Measurements from ENCODE around the gene SLITRK3. TPM values are rescaled to one million over a fixed set of nuclear protein-coding genes. Genes with fewer than 3 reads are reported as not detected.

Gene SLITRK3
- total RNA-seq, 1 donor from 2014 or later, result not detected

DNA sequence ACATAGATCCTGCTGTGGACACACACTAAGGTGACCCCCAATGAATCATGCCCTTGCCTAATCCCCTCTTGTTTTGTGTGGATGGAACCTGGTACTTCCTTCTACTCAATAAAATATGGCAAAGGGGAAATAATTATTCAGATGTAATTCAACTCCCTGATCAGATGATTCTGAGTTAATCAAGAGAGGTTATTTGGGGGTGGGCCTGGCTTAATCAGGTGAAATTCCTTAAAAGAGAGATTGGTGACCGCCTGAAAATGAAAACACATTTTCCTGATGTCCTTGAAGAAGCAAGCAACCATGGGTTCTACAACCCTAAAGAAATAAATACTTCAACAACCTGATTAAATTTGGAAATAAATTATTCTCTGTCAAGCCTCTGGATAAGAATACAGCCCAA is 8.3 kb upstream of the SLITRK3 start:
- Mint-ChIP-seq H3K27me3 (ENCODE audit: low read depth) (peaks cover 27% of the 10 kb centered on the region), H3K4me1 (ENCODE audit: low read depth) (peaks cover 5% of the 10 kb centered on the region), H3K9me3 (ENCODE audit: low read depth) (no peaks in the 10 kb centered on the region), H3K36me3 (ENCODE audit: low read depth) (no peaks in the 10 kb centered on the region), H3K4me3 (ENCODE audit: unreplicated experiment) (no peak overlapping the region), H3K27ac (ENCODE audit: unreplicated experiment) (no peak overlapping the region)
- no peak for TF ChIP-seq CTCF (IDR thresholded peaks at IDR 0.05)
- DNase-seq (ENCODE audit: low spot score), result no peak

DNA sequence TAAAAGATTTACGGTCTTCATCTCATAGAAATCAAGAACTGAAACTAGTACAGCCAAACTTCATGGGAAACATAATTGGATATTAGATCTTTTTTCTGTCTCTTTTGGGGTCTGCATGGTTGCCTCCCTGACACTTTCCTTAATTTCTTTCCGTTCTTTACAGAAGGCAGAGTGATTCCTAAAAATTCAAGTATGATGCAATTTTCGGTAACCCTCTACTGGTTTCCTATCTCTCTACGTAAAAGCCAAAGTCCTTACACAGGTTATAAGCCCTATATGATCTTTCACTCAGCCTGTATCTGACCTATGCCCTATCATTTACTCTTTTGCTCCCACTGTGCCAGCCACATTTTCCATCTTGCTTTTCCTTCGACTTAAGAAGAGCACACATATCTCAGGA is 6.8 kb upstream of the SLITRK3 start:
- no peak for TF ChIP-seq CTCF (IDR thresholded peaks at IDR 0.05)
- H3K4me1 Mint-ChIP-seq (ENCODE audit: low read depth), result peaks cover 5% of the 10 kb centered on the region

DNA sequence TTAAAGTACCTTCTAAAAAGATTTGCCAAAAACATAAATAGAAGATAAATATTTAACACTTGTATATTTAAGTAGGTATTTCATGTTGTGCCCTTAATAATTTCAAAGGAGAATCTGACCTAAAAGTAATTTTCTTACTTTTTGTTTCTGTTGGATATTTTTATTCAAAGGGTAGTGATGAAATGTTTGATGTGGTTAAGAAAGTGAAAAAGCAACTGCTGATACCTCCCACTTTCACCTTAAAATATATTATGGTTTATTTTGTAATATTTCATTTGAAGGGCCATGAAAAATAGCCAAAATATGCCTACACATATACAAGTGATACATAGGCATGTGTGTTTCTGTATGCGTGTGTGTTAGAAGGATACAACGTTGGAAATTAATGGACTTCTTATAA is 5.8 kb upstream of the SLITRK3 start:
- DNase-seq (ENCODE audit: low spot score), result no peak
- H3K36me3 Mint-ChIP-seq (ENCODE audit: low read depth), result no peaks in the 10 kb centered on the region
- H3K4me1 Mint-ChIP-seq (ENCODE audit: low read depth), result peaks cover 7% of the 10 kb centered on the region
- H3K27ac Mint-ChIP-seq (ENCODE audit: unreplicated experiment), result no peak overlapping the region
- no peaks in the 10 kb centered on the region for H3K9me3 Mint-ChIP-seq (ENCODE audit: low read depth)
- H3K27me3 Mint-ChIP-seq (ENCODE audit: low read depth), result peaks cover 36% of the 10 kb centered on the region
- H3K4me3 Mint-ChIP-seq (ENCODE audit: unreplicated experiment), result no peak overlapping the region
- TF ChIP-seq CTCF (IDR thresholded peaks at IDR 0.05), result no peak

More for the DNA sequence above, 6.8 kb upstream of the SLITRK3 start:
- DNase-seq (ENCODE audit: low spot score), result no peak
- H3K4me3 Mint-ChIP-seq (ENCODE audit: unreplicated experiment), result no peak overlapping the region
- no peaks in the 10 kb centered on the region for H3K36me3 Mint-ChIP-seq (ENCODE audit: low read depth)
- peaks cover 30% of the 10 kb centered on the region for H3K27me3 Mint-ChIP-seq (ENCODE audit: low read depth)
- H3K27ac Mint-ChIP-seq (ENCODE audit: unreplicated experiment), result no peak overlapping the region
- no peaks in the 10 kb centered on the region for H3K9me3 Mint-ChIP-seq (ENCODE audit: low read depth)

DNA sequence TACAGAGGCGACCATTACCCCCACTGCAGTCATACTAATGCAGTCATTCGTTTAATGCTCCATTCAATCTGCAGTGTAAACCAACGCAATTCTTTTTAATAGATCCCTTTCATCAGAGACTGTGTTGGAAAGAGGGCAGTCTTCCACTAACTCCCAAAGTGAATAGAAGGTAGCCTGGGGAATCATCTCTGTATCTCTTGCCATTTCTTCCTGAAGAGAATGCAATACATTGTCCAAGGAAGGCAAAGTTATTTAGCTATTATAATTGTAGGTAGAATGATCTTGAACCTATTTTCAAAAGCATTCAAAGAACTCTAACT is 1.3 kb upstream of the SLITRK3 start:
- no peak overlapping the region for H3K4me3 Mint-ChIP-seq (ENCODE audit: unreplicated experiment)
- H3K27ac Mint-ChIP-seq (ENCODE audit: unreplicated experiment), result no peak overlapping the region
- no peaks in the 10 kb centered on the region for H3K36me3 Mint-ChIP-seq (ENCODE audit: low read depth)
- H3K27me3 Mint-ChIP-seq (ENCODE audit: low read depth), result peaks cover 53% of the 10 kb centered on the region
- no peak for DNase-seq (ENCODE audit: low spot score)
- H3K9me3 Mint-ChIP-seq (ENCODE audit: low read depth), result no peaks in the 10 kb centered on the region
- H3K4me1 Mint-ChIP-seq (ENCODE audit: low read depth), result peaks cover 40% of the 10 kb centered on the region
- TF ChIP-seq CTCF (IDR thresholded peaks at IDR 0.05), result no peak

DNA sequence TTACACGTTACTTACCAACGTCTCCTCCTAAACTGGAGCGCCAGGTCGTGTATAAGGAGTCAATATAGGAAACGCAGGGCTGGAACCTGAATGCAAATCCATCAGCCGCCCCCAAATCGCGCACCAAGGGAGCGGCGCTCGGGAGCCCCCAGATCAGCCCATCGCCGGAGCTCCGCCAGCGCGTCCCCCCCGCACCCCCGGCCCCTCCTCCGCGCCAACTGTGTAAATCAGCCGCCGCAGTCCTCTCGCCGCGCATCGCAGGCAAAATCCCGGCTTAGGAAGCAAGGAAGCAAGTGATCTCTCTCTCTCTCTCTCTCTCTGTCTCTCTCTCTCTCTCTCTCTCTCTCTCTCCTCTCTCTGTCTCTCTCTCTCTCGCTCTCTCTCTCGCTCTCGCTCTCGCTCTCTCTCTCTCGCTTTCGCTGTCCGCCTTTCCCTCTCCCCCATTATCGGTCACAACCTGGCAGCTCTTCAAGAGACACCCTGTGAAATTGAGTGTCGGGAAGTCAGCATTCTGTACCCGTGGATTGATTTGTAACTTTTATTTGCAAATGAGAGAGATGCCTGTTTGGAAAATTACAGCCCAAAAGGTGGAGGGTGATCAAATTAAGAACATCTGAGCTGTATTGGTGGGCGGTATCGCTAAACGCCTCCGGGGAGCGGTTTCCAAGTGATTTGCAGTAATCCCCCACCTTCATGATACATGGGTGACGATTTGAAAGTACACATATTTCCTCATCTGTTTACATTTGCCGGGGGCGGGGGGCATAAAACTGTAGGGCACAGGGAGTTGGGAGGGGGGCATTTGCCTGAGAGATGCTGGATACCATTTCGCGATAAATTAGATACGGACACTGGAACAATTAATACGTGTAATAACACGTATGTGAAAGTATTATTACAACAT is 645 bp upstream of the SLITRK3 start:
- no peak for TF ChIP-seq CTCF (IDR thresholded peaks at IDR 0.05)
- Mint-ChIP-seq H3K4me1 (ENCODE audit: low read depth) (peaks cover 40% of the 10 kb centered on the region), H3K27me3 (ENCODE audit: low read depth) (peaks cover 57% of the 10 kb centered on the region), H3K9me3 (ENCODE audit: low read depth) (no peaks in the 10 kb centered on the region), H3K27ac (ENCODE audit: unreplicated experiment) (no peak overlapping the region), H3K36me3 (ENCODE audit: low read depth) (no peaks in the 10 kb centered on the region), H3K4me3 (ENCODE audit: unreplicated experiment) (peak overlapping the region; percentile 65)
- peak; percentile 61 for DNase-seq (ENCODE audit: low spot score)

Measured in chondrocyte (in vitro differentiated cells).